H1 (cell line): ENCODE results near the gene POFUT2. TPM values are rescaled to one million over a fixed set of nuclear protein-coding genes. Genes with fewer than 3 reads are reported as not detected.

ENCODE experiments used
- ASH2L ChIP-seq: fragments of 200-600, 300-600 bp; sonication (generic); IDR thresholded peaks from one replicate; pipeline ENCODE4 v1.7.1; 2017; ENCODE audit warnings: low read length
- CBX5 ChIP-seq: fragments of 300-800, 300-1000 bp; sonication (generic); IDR thresholded peaks from 2 replicates; pipeline ENCODE4 v1.7.1; 2016; ENCODE audit warnings: antibody characterized with exemption, low read length, low read depth
- CTCF ChIP-seq, 3 experiments: IDR thresholded peaks; 1 replicate in 2 of 3; 2 replicates in 1 of 3; pipeline versions ENCODE4 v1.5.1 to v1.6.1; 2011; ENCODE audit warnings: low read length in 3 of 3, mild to moderate bottlenecking in 3 of 3, inconsistent platforms in 2 of 3, low read depth in 1 of 3, moderate library complexity in 1 of 3; ENCODE audit not compliant: insufficient read depth in 1 of 3; ENCODE audit errors: control extremely low read depth in 1 of 3
- GTF2F1 ChIP-seq: IDR thresholded peaks from 2 replicates; pipeline ENCODE4 v1.6.1; 2012; ENCODE audit warnings: low read depth, low read length, improper control_type of control experiment, borderline replicate concordance
- PHF8 ChIP-seq: fragments of 200-600 bp; sonication (generic); conservative IDR thresholded peaks from 2 replicates; pipeline ENCODE4 v1.7.1; 2012; ENCODE audit warnings: low read depth, mild to moderate bottlenecking, inconsistent platforms, low read length, moderate library complexity
- SIRT6 ChIP-seq: IDR thresholded peaks from one replicate; pipeline ENCODE4 v1.7.1; 2012; ENCODE audit warnings: low read length, inconsistent platforms
- TCF12 ChIP-seq: IDR thresholded peaks from 2 replicates; pipeline ENCODE4 v1.6.1; 2011; ENCODE audit warnings: low read depth, mild to moderate bottlenecking, low read length
- polyA plus RNA-seq, 7 experiments: library from polyadenylated mRNA; depleted of rRNA in 3 of 7; stranded (reverse) in 5 of 7; unstranded in 2 of 7; fragments of >200 nt in 5 of 7; fragments of 200-250 nt in 2 of 7; gene quantifications; 1 replicate in 5 of 7; 2 replicates in 1 of 7; 4 replicates in 1 of 7; pipeline versions ENCODE4 v1.2.1 to v1.2.3, GENCODE V29; 2011 to 2013; ENCODE audit warnings: missing spikeins in 2 of 7, mixed read lengths in 2 of 7
- total RNA-seq: library from RNA; stranded (reverse); fragmentation: NEBNext Ultra II Directional; extraction: Animal tissue kit (Norgen Biotek cat#: 25700); gene quantifications from 2 replicates; pipeline ENCODE4 v1.2.1, GENCODE V29; 2021

The POFUT2 gene
- total and polyA plus RNA-seq, 2 of the 8 experiments (the other 6 are each of a cell fraction or from before 2014, with no cell fraction given), result 13.7 to 32.1 TPM

GRCh38 chr21:45334134-45334533 is 46.4 kb upstream of the POFUT2 start (continued):
- TF ChIP-seq GTF2F1 (no peak), CBX5 (no peak), TCF12 (no peak), SIRT6 (no peak), ASH2L (no peak), PHF8 (no peak), CTCF (IDR thresholded peaks at IDR 0.05; ENCODE audit: control extremely low read depth in 1 of 3, insufficient read depth in 1 of 3, low read depth in 1 of 3, low read length in 3 of 3) (no peak)
- TF ChIP-seq, all 59 proteins: peak for 0
